NCI-H2171 treated with DMSO at 0.1 percent for 48 hours (cell line): ENCODE measurements around the gene PPARG.
"Not testable (repeated sequence)": the region's sequence is repeated elsewhere in the genome, so short reads cannot be mapped to it uniquely, and the experiment has no call there.

Source experiments
- DNase-seq: peaks from one replicate; lab custom pipeline; 2025; lab: John Stamatoyannopoulos, UW

The PPARG gene

GRCh38 chr3:12380461-12380860, 91.6 kb downstream of the PPARG start:
- DNase-seq = no peak

GRCh38 chr3:12381199-12381598, 92.3 kb downstream of the PPARG start:
- DNase-seq = no peak

- no peak for DNase-seq
Observed at GRCh38 chr3:12383218-12383617, 94.3 kb downstream of the PPARG start.

- DNase-seq = no peak
Observed at GRCh38 chr3:12384451-12385233, 95.8 kb downstream of the PPARG start.

- DNase-seq = not testable (repeated sequence)
Observed at GRCh38 chr3:12386514-12387291, 97.8 kb downstream of the PPARG start.

- no peak for DNase-seq
Observed at GRCh38 chr3:12388185-12388584, 99.3 kb downstream of the PPARG start.

GRCh38 chr3:12392101-12392878, 103.4 kb downstream of the PPARG start:
- no peak for DNase-seq

- DNase-seq = no peak
Observed at GRCh38 chr3:12393894-12394293, 105.0 kb downstream of the PPARG start.

- no peak for DNase-seq
Observed at GRCh38 chr3:12394569-12395271, 105.8 kb downstream of the PPARG start.

- no peak for DNase-seq
Observed at GRCh38 chr3:12395349-12396012, 106.6 kb downstream of the PPARG start.

- no peak for DNase-seq
Observed at GRCh38 chr3:12396471-12396870, 107.6 kb downstream of the PPARG start.

- no peak for DNase-seq
Observed at GRCh38 chr3:12399226-12399625, 110.4 kb downstream of the PPARG start.

GRCh38 chr3:12400616-12401194, 111.8 kb downstream of the PPARG start:
- DNase-seq = no peak

GRCh38 chr3:12401208-12401607, 112.3 kb downstream of the PPARG start:
- no peak for DNase-seq

GRCh38 chr3:12405432-12406272, 116.8 kb downstream of the PPARG start:
- DNase-seq = no peak

- no peak for DNase-seq
Observed at GRCh38 chr3:12408984-12409683, 120.3 kb downstream of the PPARG start.

GRCh38 chr3:12409684-12410596, 121.1 kb downstream of the PPARG start:
- no peak for DNase-seq

- no peak for DNase-seq
Observed at GRCh38 chr3:12413721-12414255, 124.9 kb downstream of the PPARG start.
